ENCODE measurements around the gene ERO1B. TPM values are rescaled to one million over a fixed set of nuclear protein-coding genes. Genes with fewer than 3 reads are reported as not detected.

The ERO1B gene
- total RNA-seq, 2 experiments from 2014 or later: 15.2 to 16.5 TPM

DNA sequence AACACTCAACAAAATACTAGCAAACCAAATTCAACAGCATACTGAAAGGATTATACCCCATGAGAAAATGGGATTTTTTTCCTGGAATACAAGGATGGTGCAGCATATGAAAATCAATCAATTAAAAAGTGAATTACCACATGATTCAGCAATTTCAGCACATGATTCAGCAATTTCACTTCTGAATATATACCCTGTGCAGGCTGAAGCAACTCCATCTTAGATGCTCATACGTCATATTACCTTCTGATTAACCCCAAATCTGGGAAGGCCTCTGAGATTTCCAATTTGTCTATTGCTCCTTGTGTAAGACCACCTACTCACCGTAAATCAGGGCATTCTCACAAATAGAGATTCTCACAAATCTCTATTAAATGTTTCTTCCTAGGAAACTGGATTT, 43.8 kb upstream of the ERO1B start:
- Mint-ChIP-seq H3K9me3 (peaks cover 17% of the 10 kb centered on the region), H3K4me3 (no peak overlapping the region), H3K4me1 (ENCODE audit: low read depth) (no peaks in the 10 kb centered on the region), H3K36me3 (ENCODE audit: low read depth) (no peaks in the 10 kb centered on the region), H3K27me3 (no peaks in the 10 kb centered on the region), H3K27ac (no peak overlapping the region)
- Histone ChIP-seq H3K4me3 (ENCODE audit: low read length) (no peak overlapping the region), H3K4me1 (ENCODE audit: insufficient read depth, low read length) (no peaks in the 10 kb centered on the region), H3K36me3 (ENCODE audit: insufficient read depth, low read length) (no peaks in the 10 kb centered on the region), H3K27me3 (ENCODE audit: control insufficient read depth in 1 of 2, insufficient read depth in 2 of 2, low read length in 2 of 2) (no peaks in the 10 kb centered on the region), H3K9me3 (ENCODE audit: control insufficient read depth in 1 of 2, insufficient read depth in 1 of 2, low read length in 2 of 2) (peaks cover 0 to 19% of the 10 kb centered on the region in 2 experiments), H3K27ac (ENCODE audit: low read depth in 1 of 2, low read length in 2 of 2) (no peak overlapping the region)
- DNase-seq (no peak), ATAC-seq (ENCODE audit: poor library complexity) (no peak)
- ChIA-PET CTCF (no interaction called here), POLR2A (no interaction called here)
- intact Hi-C loops (cut with DNase I, micrococcal nuclease): no loop called here
- TF ChIP-seq, protein P1, sequence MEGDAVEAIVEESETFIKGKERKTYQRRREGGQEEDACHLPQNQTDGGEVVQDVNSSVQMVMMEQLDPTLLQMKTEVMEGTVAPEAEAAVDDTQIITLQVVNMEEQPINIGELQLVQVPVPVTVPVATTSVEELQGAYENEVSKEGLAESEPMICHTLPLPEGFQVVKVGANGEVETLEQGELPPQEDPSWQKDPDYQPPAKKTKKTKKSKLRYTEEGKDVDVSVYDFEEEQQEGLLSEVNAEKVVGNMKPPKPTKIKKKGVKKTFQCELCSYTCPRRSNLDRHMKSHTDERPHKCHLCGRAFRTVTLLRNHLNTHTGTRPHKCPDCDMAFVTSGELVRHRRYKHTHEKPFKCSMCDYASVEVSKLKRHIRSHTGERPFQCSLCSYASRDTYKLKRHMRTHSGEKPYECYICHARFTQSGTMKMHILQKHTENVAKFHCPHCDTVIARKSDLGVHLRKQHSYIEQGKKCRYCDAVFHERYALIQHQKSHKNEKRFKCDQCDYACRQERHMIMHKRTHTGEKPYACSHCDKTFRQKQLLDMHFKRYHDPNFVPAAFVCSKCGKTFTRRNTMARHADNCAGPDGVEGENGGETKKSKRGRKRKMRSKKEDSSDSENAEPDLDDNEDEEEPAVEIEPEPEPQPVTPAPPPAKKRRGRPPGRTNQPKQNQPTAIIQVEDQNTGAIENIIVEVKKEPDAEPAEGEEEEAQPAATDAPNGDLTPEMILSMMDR (IDR thresholded peaks at IDR 0.05): no peak

- H3K9me3 Mint-ChIP-seq: peaks cover 17% of the 10 kb centered on the region
- no peak overlapping the region for H3K27ac Mint-ChIP-seq
- Histone ChIP-seq H3K36me3 (ENCODE audit: insufficient read depth, low read length) (no peaks in the 10 kb centered on the region), H3K4me3 (ENCODE audit: low read length) (no peak overlapping the region), H3K4me1 (ENCODE audit: insufficient read depth, low read length) (no peaks in the 10 kb centered on the region), H3K27me3 (ENCODE audit: control insufficient read depth in 1 of 2, insufficient read depth in 2 of 2, low read length in 2 of 2) (no peaks in the 10 kb centered on the region), H3K9me3 (ENCODE audit: control insufficient read depth in 1 of 2, insufficient read depth in 1 of 2, low read length in 2 of 2) (peaks cover 0 to 19% of the 10 kb centered on the region in 2 experiments), H3K27ac (ENCODE audit: low read depth in 1 of 2, low read length in 2 of 2) (no peak overlapping the region)
- no peak for DNase-seq
- no peaks in the 10 kb centered on the region for H3K27me3 Mint-ChIP-seq
- no peak overlapping the region for H3K4me3 Mint-ChIP-seq
- POLR2A ChIA-PET: no interaction called here
- H3K4me1 Mint-ChIP-seq (ENCODE audit: low read depth): no peaks in the 10 kb centered on the region
- TF ChIP-seq, protein P1 (IDR thresholded peaks at IDR 0.05): no peak
- CTCF ChIA-PET: no interaction called here
- intact Hi-C loops (cut with DNase I, micrococcal nuclease): no loop called here
- H3K36me3 Mint-ChIP-seq (ENCODE audit: low read depth): no peaks in the 10 kb centered on the region
- ATAC-seq (ENCODE audit: poor library complexity): no peak
Observed at GRCh38 chr1:236323819-236324411, 42.2 kb upstream of the ERO1B start.

GRCh38 chr1:236322566-236323409, 41.0 kb upstream of the ERO1B start:
- POLR2A ChIA-PET: no interaction called here
- CTCF ChIA-PET: no interaction called here
- no peak overlapping the region for H3K27ac Mint-ChIP-seq
- H3K4me3 Mint-ChIP-seq: no peak overlapping the region
- Histone ChIP-seq H3K9me3 (ENCODE audit: control insufficient read depth in 1 of 2, insufficient read depth in 1 of 2, low read length in 2 of 2) (peaks cover 0 to 19% of the 10 kb centered on the region in 2 experiments), H3K27me3 (ENCODE audit: control insufficient read depth in 1 of 2, insufficient read depth in 2 of 2, low read length in 2 of 2) (no peaks in the 10 kb centered on the region), H3K36me3 (ENCODE audit: insufficient read depth, low read length) (no peaks in the 10 kb centered on the region), H3K4me3 (ENCODE audit: low read length) (no peak overlapping the region), H3K4me1 (ENCODE audit: insufficient read depth, low read length) (no peaks in the 10 kb centered on the region), H3K27ac (ENCODE audit: low read depth in 1 of 2, low read length in 2 of 2) (no peak overlapping the region)
- DNase-seq (no peak), ATAC-seq (ENCODE audit: poor library complexity) (no peak)
- TF ChIP-seq, protein P1 (IDR thresholded peaks at IDR 0.05): no peak
- no peaks in the 10 kb centered on the region for H3K36me3 Mint-ChIP-seq (ENCODE audit: low read depth)
- H3K4me1 Mint-ChIP-seq (ENCODE audit: low read depth): no peaks in the 10 kb centered on the region
- intact Hi-C loops (cut with DNase I, micrococcal nuclease): no loop called here
- H3K27me3 Mint-ChIP-seq: no peaks in the 10 kb centered on the region
- peaks cover 17% of the 10 kb centered on the region for H3K9me3 Mint-ChIP-seq

Data from CD4-positive, alpha-beta T cell (primary cell).